HCEC 1CT (cell line): ENCODE data around the gene UBE2J2.
"Not testable (repeated sequence)": the region's sequence is repeated elsewhere in the genome, so short reads cannot be mapped to it uniquely, and the experiment has no call there.

ENCODE experiments used
- DNase-seq: peaks from one replicate; pipeline ENCODE4 v3.0.0-alpha.2; 2017

Gene UBE2J2

GRCh38 chr1:1253972-1254666 lies 19.5 kb downstream of the UBE2J2 start:
- no peak for DNase-seq

- no peak for DNase-seq
Observed at GRCh38 chr1:1253314-1253713, 20.3 kb downstream of the UBE2J2 start.

- no peak for DNase-seq
Observed at GRCh38 chr1:1250786-1251284, 22.8 kb downstream of the UBE2J2 start.

GRCh38 chr1:1248009-1248913 lies 25.4 kb downstream of the UBE2J2 start:
- DNase-seq = not testable (repeated sequence)

- DNase-seq = no peak
Observed at GRCh38 chr1:1247341-1247913, 26.2 kb downstream of the UBE2J2 start.

- no peak for DNase-seq
Observed at GRCh38 chr1:1246577-1247340, 26.9 kb downstream of the UBE2J2 start, which contains the start of gene C1QTNF12. TSS of gene C1QTNF12 (minus strand) at chr1:1246722. CDS start at chr1:1246690, 32 bp downstream.

GRCh38 chr1:1245817-1246576 lies 27.7 kb downstream of the UBE2J2 start:
- DNase-seq = no peak

GRCh38 chr1:1245178-1245816 lies 28.4 kb downstream of the UBE2J2 start:
- no peak for DNase-seq

- no peak for DNase-seq
Observed at GRCh38 chr1:1244192-1244811, 29.4 kb downstream of the UBE2J2 start.

- DNase-seq = no peak
Observed at GRCh38 chr1:1243807-1244191, 29.9 kb downstream of the UBE2J2 start.

GRCh38 chr1:1243266-1243660 lies 30.4 kb downstream of the UBE2J2 start:
- no peak for DNase-seq

- no peak for DNase-seq
Observed at GRCh38 chr1:1242461-1243265, 31.0 kb downstream of the UBE2J2 start.

GRCh38 chr1:1241588-1242219 lies 31.9 kb downstream of the UBE2J2 start:
- no peak for DNase-seq

- DNase-seq = no peak
Observed at GRCh38 chr1:1240822-1241587, 32.6 kb downstream of the UBE2J2 start.

- DNase-seq = no peak
Observed at GRCh38 chr1:1240348-1240732, 33.3 kb downstream of the UBE2J2 start.

GRCh38 chr1:1239614-1240347 lies 33.9 kb downstream of the UBE2J2 start:
- DNase-seq = no peak

- DNase-seq = no peak
Observed at GRCh38 chr1:1239227-1239613, 34.4 kb downstream of the UBE2J2 start.

- DNase-seq = no peak
Observed at GRCh38 chr1:1238702-1239178, 34.9 kb downstream of the UBE2J2 start.
